GM12874 (cell line): ENCODE results near the gene POGZ.

ENCODE experiments used
- CTCF ChIP-seq: IDR thresholded peaks from 2 replicates; pipeline ENCODE4 v1.5.1; 2011; ENCODE audit warnings: low read depth, mild to moderate bottlenecking, control low read depth, low read length, moderate library complexity; ENCODE audit not compliant: insufficient read depth

Gene POGZ

GRCh38 chr1:151367658-151368392 lies 91.5 kb downstream of the POGZ start:
- no peak for TF ChIP-seq CTCF

GRCh38 chr1:151364996-151365395 lies 94.3 kb downstream of the POGZ start:
- TF ChIP-seq CTCF = 0 out of 2 replicates have a peak, but pooled peaks have one; percentile 9

GRCh38 chr1:151362308-151363155 lies 96.8 kb downstream of the POGZ start:
- no peak for TF ChIP-seq CTCF

GRCh38 chr1:151361883-151362282 lies 97.4 kb downstream of the POGZ start:
- TF ChIP-seq CTCF = no peak

- TF ChIP-seq CTCF = no peak
Measured at GRCh38 chr1:151356696-151357095, 102.6 kb downstream of the POGZ start.
